Esophagus squamous epithelium (tissue), 5 donors: ENCODE results near the gene HIPK2. TPM values are rescaled to one million over a fixed set of nuclear protein-coding genes. Genes with fewer than 3 reads are reported as not detected.

Experiments used
- DNase-seq: peaks from one replicate; lab custom pipeline; 2025; lab: John Stamatoyannopoulos, UW
- H3K27ac ChIP-seq, 4 donors: fragments of 200-600 bp; sonication (generic); one replicate each; pipeline ENCODE4 v1.5.1; 2016 to 2019; ENCODE audit warnings: mild to moderate bottlenecking in 1 of 4
- H3K27me3 ChIP-seq, 4 donors: fragments of 200-600 bp; sonication (generic); 1 replicate in 3 of 4; 2 replicates in 1 of 4; pipeline versions ENCODE4 v1.5.1 to v1.6.0; 2017 to 2021; ENCODE audit warnings: antibody characterized with exemption in 1 of 4
- H3K36me3 ChIP-seq, 3 donors: fragments of 200-600 bp; sonication (generic); one replicate each; pipeline ENCODE4 v1.5.1; 2016 to 2019
- H3K4me1 ChIP-seq, 3 donors: fragments of 200-600 bp; sonication (generic); one replicate each; pipeline ENCODE4 v1.5.1; 2017 to 2019
- H3K4me3 ChIP-seq, 4 donors: fragments of 200-600 bp; sonication (generic); 1 replicate in 3 of 4; 2 replicates in 1 of 4; pipeline ENCODE4 v1.5.1; 2016 to 2019; ENCODE audit warnings: mild to moderate bottlenecking in 2 of 4, moderate library complexity in 1 of 4
- H3K9me3 ChIP-seq, 3 donors: fragments of 200-600 bp; sonication (generic); one replicate each; pipeline ENCODE4 v1.5.1; 2016 to 2019
- CTCF ChIP-seq, 6 experiments: fragments of 450-650 bp in 4 of 6; fragments of 200-600 bp in 2 of 6; sonication (generic) in 2 of 6; IDR thresholded peaks; one replicate each; pipeline ENCODE4 v1.5.1; 2016 to 2019; ENCODE audit warnings: antibody characterized with exemption in 6 of 6, mild to moderate bottlenecking in 4 of 6, moderate library complexity in 4 of 6
- POLR2A ChIP-seq, 4 donors: fragments of 450-650 bp; IDR thresholded peaks; one replicate each; pipeline ENCODE4 v1.6.1; 2017; ENCODE audit warnings: antibody characterized with exemption in 4 of 4, mild to moderate bottlenecking in 4 of 4, moderate library complexity in 3 of 4
- WGBS, 2 donors: methylation state at CpG; one replicate each; pipeline ENCODE4 v1.1.5; 2018; 5-methylcytosine and 5-hydroxymethylcytosine counted together
- intact Hi-C: fragments of 100-400 bp; cut with DNase I; formaldehyde crosslinking; loops from one replicate; pipeline ENCODE4 v1.15.0; 2022
- total RNA-seq, 4 donors: library from RNA; depleted of rRNA; stranded (reverse); fragments of >200 nt; gene quantifications; one replicate each; pipeline ENCODE4 v1.1.0, GENCODE V29; 2016
- donor health status: DM: yes; HTN: yes; CAD: no.

The HIPK2 gene
- total RNA-seq, 4 donors from 2014 or later = 17.8 to 37.9 (median 29.3) TPM

GRCh38 chr7:139695051-139695450 lies 82.7 kb downstream of the HIPK2 start:
- H3K36me3 ChIP-seq = peaks cover 0 to 49% (median 0%) of the 10 kb centered on the region in 3 donors
- no peak for DNase-seq
- TF ChIP-seq CTCF (IDR thresholded peaks at IDR 0.05) = no peak
- no peak for TF ChIP-seq POLR2A (IDR thresholded peaks at IDR 0.05)
- no peak overlapping the region for H3K4me3 ChIP-seq
- H3K27ac ChIP-seq = no peak overlapping the region
- H3K27me3 ChIP-seq = no peaks in the 10 kb centered on the region
- WGBS, 2 donors = 79 to 83% methylated on average over 6 to 9 of the region's 14 CpGs
- intact Hi-C loops = no loop called here
- peaks cover 7 to 73% (median 15%) of the 10 kb centered on the region in 3 donors for H3K4me1 ChIP-seq
- no peaks in the 10 kb centered on the region for H3K9me3 ChIP-seq

DNA sequence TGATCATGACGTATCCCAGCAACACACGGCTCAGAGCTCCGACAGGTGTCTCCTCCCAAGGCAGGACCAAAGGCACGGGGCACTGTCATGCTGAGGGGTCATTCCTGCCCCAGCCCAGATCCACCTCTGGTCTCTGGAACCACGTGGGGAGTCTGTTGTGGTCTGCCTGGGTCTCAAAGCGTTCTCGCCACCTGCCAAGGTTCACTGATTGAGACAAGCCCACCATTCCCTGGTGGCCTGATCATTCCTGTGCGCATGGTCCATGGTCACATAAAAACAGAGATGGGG lies 83.5 kb downstream of the HIPK2 start:
- Histone ChIP-seq H3K4me3 (no peak overlapping the region), H3K27ac (no peak overlapping the region), H3K36me3 (peaks cover 0 to 49% (median 0%) of the 10 kb centered on the region in 3 donors), H3K27me3 (no peaks in the 10 kb centered on the region), H3K9me3 (no peaks in the 10 kb centered on the region), H3K4me1 (peaks cover 7 to 65% (median 15%) of the 10 kb centered on the region in 3 donors)
- TF ChIP-seq CTCF (IDR thresholded peaks at IDR 0.05) = no peak
- TF ChIP-seq POLR2A (IDR thresholded peaks at IDR 0.05) = no peak
- 96 to 100% methylated on average over 2 to 4 of the region's 8 CpGs for WGBS, 2 donors
- no peak for DNase-seq
- intact Hi-C loops = no loop called here

DNA sequence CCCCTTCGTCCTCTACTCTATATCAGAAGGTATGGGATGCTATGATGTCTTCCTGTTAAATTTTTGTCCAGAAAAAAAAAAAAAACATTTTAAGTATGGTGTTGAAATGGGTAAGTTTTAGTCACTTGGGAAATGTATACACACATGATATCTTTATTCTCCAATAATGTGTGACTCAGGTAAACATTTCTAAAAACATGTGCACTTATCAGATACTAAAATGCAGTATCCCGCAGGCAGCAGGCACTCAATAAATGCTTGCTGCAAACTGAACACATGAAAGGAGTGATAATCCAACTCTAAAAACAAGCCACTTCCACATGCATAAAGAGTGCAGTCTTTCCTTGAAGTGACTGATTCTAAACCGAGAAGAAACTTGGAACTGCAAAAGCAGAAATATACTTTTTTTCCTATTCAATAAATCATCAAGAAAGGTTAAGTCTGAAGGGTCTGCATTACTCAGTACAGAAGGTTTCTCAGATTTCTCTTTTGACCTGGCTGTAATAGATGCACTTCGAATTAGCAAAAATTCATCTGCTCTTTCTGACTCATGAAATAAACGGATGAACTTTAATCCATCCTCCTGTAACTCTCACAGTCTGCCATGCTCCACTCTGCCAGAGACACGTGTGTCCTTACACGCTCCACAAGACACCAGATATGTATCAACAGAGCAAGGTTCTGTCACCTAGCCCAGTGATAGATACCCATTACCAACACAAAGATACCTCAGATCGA lies 84.0 kb downstream of the HIPK2 start:
- no peak for DNase-seq
- intact Hi-C loops = no loop called here
- TF ChIP-seq POLR2A (IDR thresholded peaks at IDR 0.05) = no peak
- TF ChIP-seq CTCF (IDR thresholded peaks at IDR 0.05) = no peak
- H3K27ac ChIP-seq = no peak overlapping the region
- H3K9me3 ChIP-seq = no peaks in the 10 kb centered on the region
- H3K4me1 ChIP-seq = peaks cover 7 to 60% (median 15%) of the 10 kb centered on the region in 3 donors
- no peak overlapping the region for H3K4me3 ChIP-seq
- peaks cover 0 to 49% (median 0%) of the 10 kb centered on the region in 3 donors for H3K36me3 ChIP-seq
- no peaks in the 10 kb centered on the region for H3K27me3 ChIP-seq
- 70 to 73% methylated on average over 8 of the region's 8 CpGs for WGBS, 2 donors

GRCh38 chr7:139692723-139693122 lies 85.1 kb downstream of the HIPK2 start:
- H3K4me3 ChIP-seq = no peak overlapping the region
- peaks cover 13 to 58% (median 15%) of the 10 kb centered on the region in 3 donors for H3K4me1 ChIP-seq
- TF ChIP-seq CTCF (IDR thresholded peaks at IDR 0.05) (no peak), POLR2A (IDR thresholded peaks at IDR 0.05) (no peak)
- intact Hi-C loops = no loop called here
- H3K27ac ChIP-seq = no peak overlapping the region
- 65 to 80% methylated on average over 5 to 6 of the region's 6 CpGs for WGBS, 2 donors
- H3K27me3 ChIP-seq = no peaks in the 10 kb centered on the region
- no peaks in the 10 kb centered on the region for H3K9me3 ChIP-seq
- peaks cover 0 to 38% (median 0%) of the 10 kb centered on the region in 3 donors for H3K36me3 ChIP-seq
- no peak for DNase-seq

- Histone ChIP-seq H3K9me3 (no peaks in the 10 kb centered on the region), H3K27ac (peak overlapping the region in 2 of 4 donors; percentile 29 to 38), H3K27me3 (no peaks in the 10 kb centered on the region), H3K4me3 (no peak overlapping the region), H3K4me1 (peaks cover 13 to 59% (median 17%) of the 10 kb centered on the region in 3 donors), H3K36me3 (peaks cover 0 to 43% (median 0%) of the 10 kb centered on the region in 3 donors)
- DNase-seq = no peak
- 39 to 57% methylated on average over 5 of the region's 5 CpGs for WGBS, 2 donors
- intact Hi-C loops = no loop called here
- no peak for TF ChIP-seq CTCF (IDR thresholded peaks at IDR 0.05)
- no peak for TF ChIP-seq POLR2A (IDR thresholded peaks at IDR 0.05)
These were observed 86.5 kb downstream of the HIPK2 start for GRCh38 chr7:139691253-139691781.
